HEK293T (cell line): ENCODE data around the gene PADI4.

ENCODE experiments used
- ARNT ChIP-seq: fragments of 450-650 bp; IDR thresholded peaks from 2 replicates; pipeline ENCODE4 v1.6.1; 2017; ENCODE audit warnings: mild to moderate bottlenecking
- BHLHE40 ChIP-seq: fragments of 450-650 bp; IDR thresholded peaks from 2 replicates; pipeline ENCODE4 v1.6.1; 2016; ENCODE audit warnings: mild to moderate bottlenecking, moderate library complexity, borderline replicate concordance
- CTBP1 ChIP-seq: fragments of 450-650 bp; IDR thresholded peaks from 2 replicates; pipeline ENCODE4 v1.6.1; 2016; ENCODE audit warnings: borderline replicate concordance
- ELF4 ChIP-seq: fragments of 450-650 bp; IDR thresholded peaks from 2 replicates; pipeline ENCODE4 v1.6.1; 2017; ENCODE audit warnings: antibody characterized with exemption
- FOXA1 ChIP-seq: fragments of 450-650 bp; IDR thresholded peaks from 2 replicates; pipeline ENCODE4 v1.6.1; 2016; ENCODE audit warnings: mild to moderate bottlenecking
- FOXK2 ChIP-seq: fragments of 450-650 bp; IDR thresholded peaks from 2 replicates; pipeline ENCODE4 v1.6.1; 2016; ENCODE audit warnings: mild to moderate bottlenecking
- FOXM1 ChIP-seq: fragments of 450-650 bp; IDR thresholded peaks from 2 replicates; pipeline ENCODE4 v1.6.1; 2017; ENCODE audit warnings: mild to moderate bottlenecking, borderline replicate concordance
- HDGF ChIP-seq: fragments of 450-650 bp; IDR thresholded peaks from 2 replicates; pipeline ENCODE4 v1.6.1; 2017; ENCODE audit warnings: antibody characterized with exemption, borderline replicate concordance
- LEF1 ChIP-seq: fragments of 450-650 bp; IDR thresholded peaks from 2 replicates; pipeline ENCODE4 v1.6.1; 2017; ENCODE audit warnings: mild to moderate bottlenecking, borderline replicate concordance
- NFRKB ChIP-seq: fragments of 450-650 bp; IDR thresholded peaks from 2 replicates; pipeline ENCODE4 v1.6.1; 2016; ENCODE audit warnings: mild to moderate bottlenecking, moderate library complexity
- SP1 ChIP-seq: fragments of 450-650 bp; IDR thresholded peaks from 2 replicates; pipeline ENCODE4 v1.6.1; 2017
- TARDBP ChIP-seq: fragments of 450-650 bp; IDR thresholded peaks from 2 replicates; pipeline ENCODE4 v1.6.1; 2016
- ZNF384 ChIP-seq: fragments of 450-650 bp; IDR thresholded peaks from 2 replicates; pipeline ENCODE4 v1.6.1; 2016

DNA sequence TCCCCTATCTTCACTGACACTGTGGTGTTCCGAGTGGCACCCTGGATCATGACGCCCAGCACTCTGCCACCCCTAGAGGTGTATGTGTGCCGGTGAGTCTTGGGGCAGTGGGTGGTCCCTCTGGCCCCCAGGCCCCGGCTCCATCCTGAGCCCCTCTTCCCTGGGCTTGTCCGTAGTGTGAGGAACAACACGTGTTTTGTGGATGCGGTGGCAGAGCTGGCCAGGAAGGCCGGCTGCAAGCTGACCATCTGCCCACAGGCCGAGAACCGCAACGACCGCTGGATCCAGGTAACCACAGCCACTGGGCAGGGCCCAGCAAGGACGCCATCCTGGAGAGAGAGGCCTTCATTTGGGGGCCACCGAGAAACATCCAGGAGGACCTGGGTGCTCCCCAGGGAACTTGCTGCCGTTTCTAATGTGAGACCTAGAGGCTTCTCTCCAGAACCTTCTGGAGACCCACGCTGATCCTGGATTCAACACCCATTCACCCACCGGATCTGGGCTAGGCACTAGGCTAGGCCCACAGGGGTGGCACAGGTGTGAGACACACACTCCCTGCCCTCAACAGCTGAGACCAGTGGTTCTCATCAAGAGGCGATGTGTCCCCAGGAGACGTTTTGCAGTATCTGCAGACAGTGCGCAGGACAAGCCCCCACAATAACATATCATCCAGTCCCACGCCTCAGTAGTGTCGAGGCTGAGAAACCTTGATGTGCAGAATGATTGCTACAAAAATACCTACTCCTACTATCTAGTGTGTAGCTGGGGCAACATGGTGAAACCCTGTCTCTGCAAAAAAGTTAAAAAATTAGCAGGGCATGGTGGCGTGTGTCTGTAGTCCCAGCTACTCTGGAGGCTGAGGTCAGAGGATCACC lies 36.9 kb upstream of the PADI4 start:
- TF ChIP-seq NFRKB, result no peak
- TF ChIP-seq SP1, result no peak
- TF ChIP-seq BHLHE40, result no peak
- TF ChIP-seq TARDBP, result no peak
- TF ChIP-seq CTBP1, result no peak
- no peak for TF ChIP-seq ARNT
- TF ChIP-seq HDGF, result no peak
- TF ChIP-seq FOXK2, result no peak
- TF ChIP-seq LEF1, result no peak
- no peak for TF ChIP-seq FOXM1
- TF ChIP-seq ZNF384, result no peak
- TF ChIP-seq FOXA1, result no peak
- TF ChIP-seq ELF4, result no peak
